OCI-LY1 (cell line): Measurements from ENCODE around the gene TYW1B.
"Not testable (repeated sequence)": the region's sequence is repeated elsewhere in the genome, so short reads cannot be mapped to it uniquely, and the experiment has no call there.

Source experiments
- CTCF ChIP-seq: fragments of 200-600 bp; sonication (generic), shearing (Covaris generic); IDR thresholded peaks from 2 replicates; pipeline ENCODE4 v1.5.1; 2017; ENCODE audit warnings: mild to moderate bottlenecking, antibody characterized with exemption, low read length, moderate library complexity, mixed read lengths
- EZH2 ChIP-seq: fragments of 200-600 bp; sonication (generic), shearing (Covaris generic); IDR thresholded peaks from 2 replicates; pipeline ENCODE4 v1.8.0; 2017; ENCODE audit warnings: borderline replicate concordance, mixed run types, mild to moderate bottlenecking, antibody characterized with exemption, low read length, moderate library complexity, mixed read lengths

- TF ChIP-seq CTCF, EZH2: not testable (repeated sequence)
These were observed 240.7 kb downstream of the TYW1B start for GRCh38 chr7:72587267-72587666.
